OCI-LY7 (cell line): ENCODE data around the gene HIF1A. TPM values are rescaled to one million over a fixed set of nuclear protein-coding genes. Genes with fewer than 3 reads are reported as not detected.

Experiments used
- BruUV-seq: library from RNA; stranded (reverse); fragments of 400-500 nt; replicated peaks from 2 replicates; lab custom pipeline; 2021; lab: Mats Ljungman, UMichigan
- CTCF ChIA-PET: fragments of 300-600 bp; sonication (Branson Sonifier 250); formaldehyde crosslinking; loops from one replicate; lab custom pipeline; 2022; ENCODE audit warnings: antibody characterized with exemption; ENCODE audit not compliant: unreplicated experiment; lab: Charles Lee
- POLR2A ChIA-PET: fragments of 300-600 bp; sonication (Branson Sonifier 250); formaldehyde crosslinking; loops from one replicate; lab custom pipeline; 2022; ENCODE audit warnings: antibody characterized with exemption; lab: Charles Lee
- DNase-seq: peaks from one replicate; pipeline ENCODE4 v3.0.0-alpha.2; 2015; ENCODE audit warnings: low spot score
- H2AFZ ChIP-seq: fragments of 200-600 bp; sonication (generic), shearing (Covaris generic); 2 replicates; pipeline ENCODE4 v1.6.1; 2014; ENCODE audit warnings: mild to moderate bottlenecking, antibody characterized with exemption, low read length, moderate library complexity
- H3K27ac ChIP-seq: fragments of 200-600 bp; sonication (generic); 2 replicates; pipeline ENCODE4 v1.5.1; 2014; ENCODE audit warnings: mixed run types, low read depth, mild to moderate bottlenecking, moderate library complexity, low read length, inconsistent platforms; ENCODE audit not compliant: poor library complexity, severe bottlenecking
- H3K36me3 ChIP-seq: fragments of 200-600 bp; sonication (generic); 2 replicates; pipeline ENCODE4 v1.6.1; 2014; ENCODE audit warnings: mild to moderate bottlenecking, antibody characterized with exemption, low read length, moderate library complexity, mixed read lengths; ENCODE audit not compliant: insufficient read depth
- H3K4me1 ChIP-seq: fragments of 200-600 bp; sonication (generic); 2 replicates; pipeline ENCODE4 v1.5.1; 2014; ENCODE audit warnings: mild to moderate bottlenecking, low read length; ENCODE audit not compliant: insufficient read depth, poor library complexity, severe bottlenecking
- H3K4me2 ChIP-seq: fragments of 200-600 bp; sonication (generic); 2 replicates; pipeline ENCODE4 v1.6.1; 2014; ENCODE audit warnings: mild to moderate bottlenecking, low read length
- H3K4me3 ChIP-seq: fragments of 200-600 bp; sonication (generic); 2 replicates; pipeline ENCODE4 v1.5.1; 2014; ENCODE audit warnings: mild to moderate bottlenecking, low read depth, low read length; ENCODE audit not compliant: poor library complexity, severe bottlenecking
- H3K79me2 ChIP-seq: fragments of 200-600 bp; sonication (generic); 2 replicates; pipeline ENCODE4 v1.6.1; 2016; ENCODE audit warnings: low read depth, mild to moderate bottlenecking, low read length, moderate library complexity, mixed read lengths; ENCODE audit not compliant: insufficient read depth
- H3K9me2 ChIP-seq: fragments of 200-600 bp; sonication (generic); 2 replicates; pipeline ENCODE4 v1.6.1; 2016; ENCODE audit warnings: mild to moderate bottlenecking, low read length, mixed read lengths; ENCODE audit not compliant: insufficient read depth
- H3K9me3 ChIP-seq: fragments of 200-600 bp; sonication (generic); 2 replicates; pipeline ENCODE4 v1.6.1; 2014; ENCODE audit warnings: mild to moderate bottlenecking, mixed run types, low read length, mixed read lengths
- H4K20me1 ChIP-seq: fragments of 200-600 bp; sonication (generic); 2 replicates; pipeline ENCODE4 v1.6.1; 2014; ENCODE audit warnings: mild to moderate bottlenecking, antibody characterized with exemption, low read length, moderate library complexity, mixed read lengths; ENCODE audit not compliant: insufficient read depth
- EZH2phosphoT487 ChIP-seq: fragments of 200-600 bp; sonication (generic); IDR thresholded peaks from 2 replicates; pipeline ENCODE4 v1.6.1; 2018; ENCODE audit warnings: low read depth, borderline replicate concordance, mild to moderate bottlenecking, mixed run types, antibody characterized with exemption, low read length, moderate library complexity, mixed read lengths
- intact Hi-C: fragments of 100-400 bp; cut with micrococcal nuclease; formaldehyde crosslinking; loops from one replicate; pipeline ENCODE4 v1.10.0; 2022; ENCODE audit not compliant: unreplicated experiment
- total RNA-seq, 2 experiments: library from RNA; depleted of rRNA in 1 of 2; stranded (reverse); fragments of >200 nt in 1 of 2; shearing (Covaris generic) in 1 of 2; gene quantifications; 2 replicates each; pipeline ENCODE4 v1.2.3, GENCODE V29; 2014 to 2022
- TF ChIP-seq, protein P1 (sequence below): fragments of 200-600 bp; sonication (generic); conservative IDR thresholded peaks from 2 replicates; pipeline ENCODE4 v1.5.1; 2014; ENCODE audit warnings: mild to moderate bottlenecking, antibody characterized with exemption, low read length, moderate library complexity, mixed read lengths

The HIF1A gene
- total RNA-seq, 2 experiments from 2014 or later: 71.7 to 88.1 TPM

DNA sequence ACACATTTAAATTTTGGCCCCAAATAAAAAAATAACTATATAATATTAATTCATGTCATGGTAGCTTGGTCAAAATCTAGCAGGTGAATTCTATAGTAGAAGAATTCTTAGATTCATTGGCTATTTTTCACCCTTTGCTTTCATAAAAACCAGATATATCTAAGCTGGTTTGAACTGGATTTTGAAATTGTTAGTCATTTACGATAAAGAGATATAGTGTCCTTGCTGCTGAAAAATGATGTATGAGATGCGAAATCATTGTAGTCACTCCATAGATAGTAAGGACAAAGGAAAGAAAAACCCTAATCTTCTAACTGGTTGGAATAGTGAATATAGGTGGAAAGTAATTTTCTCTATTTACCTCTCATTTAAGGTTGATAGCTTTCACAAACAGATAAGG is 12.2 kb upstream of the HIF1A start:
- Histone ChIP-seq H4K20me1 (no peaks in the 10 kb centered on the region), H3K4me3 (no peak overlapping the region), H3K4me1 (no peaks in the 10 kb centered on the region), H2AFZ (no peak overlapping the region), H3K79me2 (no peaks in the 10 kb centered on the region), H3K9me2 (no peaks in the 10 kb centered on the region), H3K27ac (no peak overlapping the region), H3K36me3 (no peaks in the 10 kb centered on the region), H3K9me3 (no peaks in the 10 kb centered on the region), H3K4me2 (no peak overlapping the region)
- ChIA-PET CTCF (no interaction called here), POLR2A (interaction anchor here (0.7 to 1.6 kb wide), 7 partner anchors 9 to 207 kb away, joined by 3 to 11 read pairs (median 4); no protein-coding TSS in a partner anchor)
- no peak for DNase-seq
- BruUV-seq: no TSS peak
- intact Hi-C loops: no loop called here
- TF ChIP-seq, protein P1, sequence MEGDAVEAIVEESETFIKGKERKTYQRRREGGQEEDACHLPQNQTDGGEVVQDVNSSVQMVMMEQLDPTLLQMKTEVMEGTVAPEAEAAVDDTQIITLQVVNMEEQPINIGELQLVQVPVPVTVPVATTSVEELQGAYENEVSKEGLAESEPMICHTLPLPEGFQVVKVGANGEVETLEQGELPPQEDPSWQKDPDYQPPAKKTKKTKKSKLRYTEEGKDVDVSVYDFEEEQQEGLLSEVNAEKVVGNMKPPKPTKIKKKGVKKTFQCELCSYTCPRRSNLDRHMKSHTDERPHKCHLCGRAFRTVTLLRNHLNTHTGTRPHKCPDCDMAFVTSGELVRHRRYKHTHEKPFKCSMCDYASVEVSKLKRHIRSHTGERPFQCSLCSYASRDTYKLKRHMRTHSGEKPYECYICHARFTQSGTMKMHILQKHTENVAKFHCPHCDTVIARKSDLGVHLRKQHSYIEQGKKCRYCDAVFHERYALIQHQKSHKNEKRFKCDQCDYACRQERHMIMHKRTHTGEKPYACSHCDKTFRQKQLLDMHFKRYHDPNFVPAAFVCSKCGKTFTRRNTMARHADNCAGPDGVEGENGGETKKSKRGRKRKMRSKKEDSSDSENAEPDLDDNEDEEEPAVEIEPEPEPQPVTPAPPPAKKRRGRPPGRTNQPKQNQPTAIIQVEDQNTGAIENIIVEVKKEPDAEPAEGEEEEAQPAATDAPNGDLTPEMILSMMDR: no peak
- TF ChIP-seq EZH2phosphoT487: no peak

DNA sequence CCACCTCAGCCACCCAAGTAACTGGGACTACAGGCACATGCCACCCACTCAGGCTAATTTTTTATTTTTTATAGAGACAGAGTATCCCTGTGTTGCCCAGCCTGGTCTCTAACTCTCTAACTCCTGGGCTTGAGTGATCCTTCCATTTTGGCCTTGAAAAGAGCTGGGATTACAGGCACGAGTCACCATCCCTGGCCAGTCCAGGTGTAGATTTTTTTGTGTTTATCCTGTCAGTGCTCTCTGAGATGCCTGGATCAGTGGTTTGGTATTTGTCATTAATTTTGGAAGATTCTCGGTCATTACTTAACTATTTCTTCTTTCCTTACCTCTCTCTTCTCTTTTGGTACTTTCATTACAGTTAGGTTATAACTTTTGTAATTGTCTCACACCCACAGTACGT is 5.3 kb upstream of the HIF1A start:
- H3K4me3 ChIP-seq: no peak overlapping the region
- no peak for TF ChIP-seq EZH2phosphoT487
- TF ChIP-seq, protein P1: no peak
- no TSS peak for BruUV-seq
- H3K9me3 ChIP-seq: peaks cover 9% of the 10 kb centered on the region; the same call in 1 of the 2 replicates
- no peak overlapping the region for H3K4me2 ChIP-seq
- H3K9me2 ChIP-seq: no peaks in the 10 kb centered on the region
- no peaks in the 10 kb centered on the region for H4K20me1 ChIP-seq
- no peak for DNase-seq
- ChIA-PET CTCF (no interaction called here), POLR2A (interaction anchor here (0.6 to 2.4 kb wide), 8 partner anchors 10 to 214 kb away, joined by 3 to 7 read pairs (median 4); no protein-coding TSS in a partner anchor)
- no peaks in the 10 kb centered on the region for H3K79me2 ChIP-seq
- intact Hi-C loops: no loop called here
- H3K36me3 ChIP-seq: no peaks in the 10 kb centered on the region; the same call in 1 of the 2 replicates
- H2AFZ ChIP-seq: no peak overlapping the region
- no peak overlapping the region for H3K27ac ChIP-seq
- peaks cover 20% of the 10 kb centered on the region for H3K4me1 ChIP-seq

DNA sequence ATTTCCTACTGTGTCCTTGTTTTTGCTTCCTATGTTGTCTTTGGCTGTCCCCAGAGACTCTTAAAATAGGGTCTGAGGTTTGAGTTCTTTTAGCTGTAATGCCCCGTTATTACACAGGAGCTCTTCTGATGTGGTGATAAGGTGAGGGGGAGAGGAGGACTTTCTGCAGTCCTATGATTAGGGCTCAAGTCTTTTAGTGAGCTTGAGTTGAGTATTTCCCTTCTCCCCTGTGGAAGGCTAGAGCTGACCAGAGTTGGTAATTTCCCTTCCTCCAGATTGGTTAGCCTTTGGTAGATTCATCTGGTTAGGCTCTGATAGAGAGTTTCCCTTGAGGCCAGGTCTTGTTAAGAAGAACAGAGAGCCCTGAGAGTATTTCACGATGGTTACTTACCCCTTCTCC is 4.3 kb upstream of the HIF1A start:
- DNase-seq: no peak
- no peaks in the 10 kb centered on the region; the same call in 1 of the 2 replicates for H3K36me3 ChIP-seq
- H4K20me1 ChIP-seq: no peaks in the 10 kb centered on the region
- TF ChIP-seq, protein P1: no peak
- TF ChIP-seq EZH2phosphoT487: no peak
- no TSS peak for BruUV-seq
- H2AFZ ChIP-seq: peak overlapping the region; percentile 60
- H3K79me2 ChIP-seq: peaks cover 7% of the 10 kb centered on the region
- peaks cover 9% of the 10 kb centered on the region; the same call in 1 of the 2 replicates for H3K9me3 ChIP-seq
- peaks cover 20% of the 10 kb centered on the region for H3K4me1 ChIP-seq
- H3K9me2 ChIP-seq: no peaks in the 10 kb centered on the region
- ChIA-PET POLR2A (interaction anchor here (0.6 to 2.4 kb wide), 12 partner anchors 9 to 215 kb away, joined by 3 to 7 read pairs (median 4); no protein-coding TSS in a partner anchor), CTCF (interaction anchor here (1.0 to 1.5 kb wide), 2 partner anchors 10 to 142 kb away, joined by 3 read pairs; no protein-coding TSS in a partner anchor)
- no peak overlapping the region for H3K4me2 ChIP-seq
- H3K27ac ChIP-seq: no peak overlapping the region
- intact Hi-C loops: no loop called here
- H3K4me3 ChIP-seq: no peak overlapping the region
